Measurements from ENCODE around the gene BIRC5.

Gene BIRC5

DNA sequence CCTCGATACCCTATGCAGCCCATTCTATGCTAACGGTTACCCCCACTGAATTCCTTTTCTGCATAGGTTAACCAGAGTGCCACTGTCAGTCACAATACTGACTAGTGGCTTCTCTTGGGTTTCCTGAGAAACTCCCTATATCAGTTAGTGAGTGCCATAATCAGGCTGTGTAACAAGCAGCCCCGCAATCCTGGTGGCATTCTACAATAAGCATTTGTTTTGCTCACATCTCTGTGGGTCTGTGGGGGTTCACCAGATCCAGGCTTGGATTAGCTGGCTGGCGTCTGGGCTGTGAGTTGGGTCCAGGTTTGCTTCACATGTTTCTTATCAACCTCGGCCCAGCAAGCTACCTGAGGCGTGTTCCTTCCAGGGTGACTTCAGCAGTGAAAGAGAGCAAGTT is 59.8 kb downstream of the BIRC5 start:
- no peak for DNase-seq (ENCODE audit: low read depth)
- TF ChIP-seq, protein P1, sequence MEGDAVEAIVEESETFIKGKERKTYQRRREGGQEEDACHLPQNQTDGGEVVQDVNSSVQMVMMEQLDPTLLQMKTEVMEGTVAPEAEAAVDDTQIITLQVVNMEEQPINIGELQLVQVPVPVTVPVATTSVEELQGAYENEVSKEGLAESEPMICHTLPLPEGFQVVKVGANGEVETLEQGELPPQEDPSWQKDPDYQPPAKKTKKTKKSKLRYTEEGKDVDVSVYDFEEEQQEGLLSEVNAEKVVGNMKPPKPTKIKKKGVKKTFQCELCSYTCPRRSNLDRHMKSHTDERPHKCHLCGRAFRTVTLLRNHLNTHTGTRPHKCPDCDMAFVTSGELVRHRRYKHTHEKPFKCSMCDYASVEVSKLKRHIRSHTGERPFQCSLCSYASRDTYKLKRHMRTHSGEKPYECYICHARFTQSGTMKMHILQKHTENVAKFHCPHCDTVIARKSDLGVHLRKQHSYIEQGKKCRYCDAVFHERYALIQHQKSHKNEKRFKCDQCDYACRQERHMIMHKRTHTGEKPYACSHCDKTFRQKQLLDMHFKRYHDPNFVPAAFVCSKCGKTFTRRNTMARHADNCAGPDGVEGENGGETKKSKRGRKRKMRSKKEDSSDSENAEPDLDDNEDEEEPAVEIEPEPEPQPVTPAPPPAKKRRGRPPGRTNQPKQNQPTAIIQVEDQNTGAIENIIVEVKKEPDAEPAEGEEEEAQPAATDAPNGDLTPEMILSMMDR (IDR thresholded peaks at IDR 0.05; ENCODE audit: low read depth, low read length, missing control alignments) = no peak
- in situ Hi-C loops (cut with HindIII; ENCODE audit: low sequenced_read_pairs) = no loop called here
- H3K4me3 ChIP-seq (ENCODE audit: low read depth, low read length) = no peak overlapping the region
